ENCODE results near the gene NKG7.

NKG7 gene

DNA sequence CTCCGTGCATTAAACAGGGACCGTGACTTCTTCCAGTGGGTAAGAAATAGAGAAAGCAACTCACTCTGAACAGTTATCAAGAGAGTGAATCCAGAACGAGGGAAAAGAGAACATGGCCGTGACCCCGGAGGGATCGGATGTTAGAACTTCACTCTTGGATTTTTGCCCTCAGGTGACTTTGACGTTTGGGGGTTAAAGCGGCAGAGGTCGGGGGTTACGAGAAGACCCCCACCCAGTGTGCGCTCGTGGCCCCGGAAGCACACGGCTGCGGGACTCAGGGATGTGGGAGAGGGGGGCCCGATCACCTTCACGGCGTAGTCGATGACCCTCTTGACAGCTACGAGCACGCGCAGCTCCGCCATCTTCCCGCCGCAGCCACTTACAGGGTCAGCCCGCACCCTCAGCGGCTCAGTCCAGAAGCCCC, 6.5 kb downstream of the NKG7 start, which contains the start of gene ETFB:
Gene ETFB, minus strand, starts transcription at position 424 of the 424 bp plus-strand sequence. Its CDS starts 62 bp downstream, at position 362.
- no peak for DNase-seq (ENCODE audit: low read depth)
- no peak for TF ChIP-seq CTCF (conservative IDR thresholded peaks at IDR 0.05; ENCODE audit: low read length)
- H3K4me3 ChIP-seq (ENCODE audit: low read length) = peak within 1 kb of the TSS; percentile 94

DNA sequence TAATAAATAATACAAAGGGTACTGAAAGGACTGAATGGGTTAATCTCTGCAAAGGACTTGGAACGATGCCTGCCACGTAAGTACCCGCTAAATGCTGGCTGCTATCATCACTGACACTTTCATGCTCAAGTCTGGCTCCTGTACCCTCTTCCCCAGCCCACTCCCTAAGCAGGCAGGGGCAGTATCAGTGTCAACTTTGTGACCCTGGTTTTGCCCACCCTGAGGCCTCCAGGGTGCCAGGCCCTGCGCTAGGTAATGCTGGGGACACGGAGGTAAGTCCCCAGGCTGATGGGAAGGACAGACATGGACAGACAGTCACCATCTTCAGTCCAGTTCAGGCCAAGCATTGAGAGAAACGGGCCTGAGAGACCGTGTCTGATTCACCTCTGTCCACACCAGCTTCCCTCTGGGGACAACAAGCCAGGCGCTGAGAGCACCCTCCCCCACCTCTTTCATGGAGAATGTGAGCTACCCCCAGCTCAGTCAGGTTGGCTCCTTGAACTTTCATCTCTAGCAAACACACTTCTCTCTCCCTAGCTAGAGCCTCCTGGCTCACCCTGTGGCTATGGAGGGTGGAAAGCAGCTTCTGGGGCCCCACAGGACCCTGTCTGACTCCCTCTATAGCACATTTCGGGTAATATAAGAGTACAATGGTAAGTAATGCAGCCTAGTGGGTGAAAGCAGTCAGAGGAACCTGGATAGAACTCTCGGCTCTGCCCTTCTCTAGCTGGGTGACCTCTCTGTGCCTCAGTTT, 7.1 kb downstream of the NKG7 start:
- H3K4me3 ChIP-seq (ENCODE audit: low read length) = peak overlapping the region; percentile 94
- TF ChIP-seq CTCF (conservative IDR thresholded peaks at IDR 0.05; ENCODE audit: low read length) = peak; percentile 31
- DNase-seq (ENCODE audit: low read depth) = peak; percentile 41

DNA sequence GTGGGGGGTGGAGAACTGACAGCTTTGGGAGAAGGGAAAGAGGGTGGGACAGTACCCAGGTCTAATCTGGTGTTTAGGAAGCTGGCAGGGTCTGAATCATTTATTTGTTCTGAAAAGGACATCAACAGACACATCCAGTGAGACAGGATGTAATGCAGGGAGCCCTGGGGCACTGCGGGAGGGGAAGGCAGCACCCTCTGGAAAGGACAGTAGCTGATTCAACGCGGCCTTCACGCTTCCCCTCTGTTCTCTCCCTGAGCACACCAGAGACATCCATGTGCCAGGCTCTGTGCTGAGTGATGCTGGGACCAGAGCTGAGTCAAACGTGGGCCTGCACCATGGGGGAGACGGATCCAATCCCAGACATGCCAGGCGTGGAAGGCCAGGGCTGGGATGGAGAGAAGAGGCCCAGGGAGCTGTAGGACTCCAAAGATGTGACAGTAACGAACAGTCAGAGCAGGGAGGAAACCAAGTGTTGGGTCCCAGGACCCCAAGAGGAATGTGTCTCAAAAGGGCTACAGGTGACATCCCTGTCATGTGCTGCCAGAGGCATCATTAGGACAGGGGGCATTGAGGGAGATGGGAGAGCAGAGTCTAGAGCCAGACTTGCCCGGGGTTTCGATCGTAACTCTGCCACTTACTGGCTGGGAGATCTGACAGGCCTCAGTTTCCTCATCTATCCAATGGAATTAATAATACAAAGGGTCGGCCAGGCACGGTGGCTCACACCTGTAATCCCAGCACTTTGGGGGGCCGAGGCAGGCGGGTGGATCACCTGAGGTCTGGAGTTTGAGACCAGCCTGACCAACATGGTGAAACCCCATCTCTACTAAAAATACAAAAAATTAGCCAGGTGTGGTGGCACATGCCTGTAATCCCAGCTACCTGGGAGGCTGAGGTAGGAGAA, 8.0 kb downstream of the NKG7 start:
- no peak for TF ChIP-seq CTCF (conservative IDR thresholded peaks at IDR 0.05; ENCODE audit: low read length)
- H3K4me3 ChIP-seq (ENCODE audit: low read length) = no peak overlapping the region
- DNase-seq (ENCODE audit: low read depth) = no peak

DNA sequence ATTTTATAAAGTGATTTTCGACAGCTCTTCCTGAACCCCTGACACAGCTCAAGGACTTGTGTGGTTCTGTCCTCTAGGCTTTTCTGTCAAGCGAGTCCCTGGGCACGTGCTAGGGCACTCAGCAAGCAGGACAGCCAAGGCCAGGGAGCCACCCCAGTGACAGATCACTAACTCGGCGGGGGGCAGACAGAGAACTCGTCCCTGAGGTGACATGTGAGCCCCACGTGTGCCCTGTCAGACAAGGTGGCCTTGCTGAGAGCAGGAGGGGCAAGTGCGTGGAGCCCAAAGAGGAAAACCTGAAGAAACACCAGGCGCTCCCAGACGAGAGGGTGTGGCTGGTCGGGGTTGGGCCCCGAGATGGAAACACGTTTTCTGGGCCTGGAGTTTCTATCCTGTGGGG, 11.2 kb downstream of the NKG7 start:
- DNase-seq (ENCODE audit: low read depth) = no peak
- H3K4me3 ChIP-seq (ENCODE audit: low read length) = no peak overlapping the region
- TF ChIP-seq CTCF (conservative IDR thresholded peaks at IDR 0.05; ENCODE audit: low read length) = no peak

DNA sequence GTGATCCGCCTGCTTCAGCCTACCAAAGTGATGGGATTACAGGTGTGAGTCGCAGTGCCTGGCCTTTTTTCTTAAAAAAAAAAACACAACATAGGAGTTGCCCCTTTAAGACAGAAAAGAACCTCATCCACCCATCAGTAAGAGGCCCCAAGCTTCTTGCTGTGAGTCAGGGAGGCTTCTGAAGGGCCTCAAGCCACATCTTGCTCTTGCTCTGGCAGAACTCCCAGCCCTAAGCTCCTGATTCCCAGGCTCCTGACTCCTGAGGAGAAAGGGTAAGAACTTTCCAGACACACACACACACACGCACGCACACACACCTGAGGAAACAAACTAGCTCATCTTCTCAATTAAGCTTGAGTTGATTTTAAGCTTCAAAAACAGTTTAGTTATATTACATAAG, 13.2 kb downstream of the NKG7 start:
- no peak overlapping the region for H3K4me3 ChIP-seq (ENCODE audit: low read length)
- DNase-seq (ENCODE audit: low read depth) = peak; percentile 90
- TF ChIP-seq CTCF (conservative IDR thresholded peaks at IDR 0.05; ENCODE audit: low read length) = no peak

GRCh38 chr19:51357952-51358351, 14.5 kb downstream of the NKG7 start:
- H3K4me3 ChIP-seq (ENCODE audit: low read length) = no peak overlapping the region
- TF ChIP-seq CTCF (conservative IDR thresholded peaks at IDR 0.05; ENCODE audit: low read length) = no peak

More at GRCh38 chr19:51357952-51358351, 14.5 kb downstream of the NKG7 start:
- no peak for DNase-seq (ENCODE audit: low read depth)
